NCI-H526 treated with DMSO at 0.1 percent for 48 hours (cell line): Measurements from ENCODE around the gene ITIH4.

Experiments used
- DNase-seq: peaks from one replicate; lab custom pipeline; 2025; lab: John Stamatoyannopoulos, UW

Gene ITIH4

GRCh38 chr3:52830535-52831258 is at the start of gene ITIH4:
TSS of gene ITIH4 (minus strand) at chr3:52830672. CDS start at chr3:52830642, 30 bp downstream.
- no peak for DNase-seq

GRCh38 chr3:52880047-52880446 is 49.6 kb upstream of the ITIH4 start:
- DNase-seq: no peak

- DNase-seq: no peak
These were observed 49.1 kb upstream of the ITIH4 start for GRCh38 chr3:52879581-52879980.

GRCh38 chr3:52879090-52879489 is 48.6 kb upstream of the ITIH4 start:
- no peak for DNase-seq

- DNase-seq: no peak
These were observed 46.6 kb upstream of the ITIH4 start for GRCh38 chr3:52877085-52877484.

- DNase-seq: no peak
These were observed 44.6 kb upstream of the ITIH4 start for GRCh38 chr3:52874864-52875587.

GRCh38 chr3:52874160-52874701 is 43.8 kb upstream of the ITIH4 start:
- DNase-seq: no peak

GRCh38 chr3:52873433-52874159 is 43.1 kb upstream of the ITIH4 start:
- DNase-seq: no peak

GRCh38 chr3:52872245-52872644 is 41.8 kb upstream of the ITIH4 start:
- no peak for DNase-seq

- no peak for DNase-seq
These were observed 41.3 kb upstream of the ITIH4 start for GRCh38 chr3:52871761-52872160.

- no peak for DNase-seq
These were observed 40.0 kb upstream of the ITIH4 start for GRCh38 chr3:52870471-52870870.

GRCh38 chr3:52866427-52866826 is 36.0 kb upstream of the ITIH4 start:
- no peak for DNase-seq

- no peak for DNase-seq
These were observed 35.5 kb upstream of the ITIH4 start for GRCh38 chr3:52865994-52866393.

GRCh38 chr3:52860424-52860768 is 29.9 kb upstream of the ITIH4 start:
- no peak for DNase-seq

- DNase-seq: no peak
These were observed 29.4 kb upstream of the ITIH4 start for GRCh38 chr3:52859686-52860423.

GRCh38 chr3:52857864-52858263 is 27.4 kb upstream of the ITIH4 start:
- DNase-seq: no peak

- DNase-seq: no peak
These were observed 26.7 kb upstream of the ITIH4 start for GRCh38 chr3:52857133-52857532.

GRCh38 chr3:52856666-52857065 is 26.2 kb upstream of the ITIH4 start:
- no peak for DNase-seq

GRCh38 chr3:52854013-52854412 is 23.5 kb upstream of the ITIH4 start:
- no peak for DNase-seq

GRCh38 chr3:52852419-52852818 is 21.9 kb upstream of the ITIH4 start:
- no peak for DNase-seq

GRCh38 chr3:52851348-52851747 is 20.9 kb upstream of the ITIH4 start:
- DNase-seq: peak; percentile 52

GRCh38 chr3:52849656-52850055 is 19.2 kb upstream of the ITIH4 start:
- DNase-seq: no peak
